HG03558 (cell line): ENCODE results near the gene ZNF385B.
"Not testable (repeated sequence)": the region's sequence is repeated elsewhere in the genome, so short reads cannot be mapped to it uniquely, and the experiment has no call there.

ENCODE experiments used
- ATAC-seq: cut with Tn5 transposase; IDR thresholded peaks from one replicate; pipeline ENCODE4 v1.9.1; 2021; ENCODE audit warnings: moderate number of reproducible peaks; ENCODE audit not compliant: unreplicated experiment; ENCODE audit errors: extremely low read depth

ZNF385B gene

DNA sequence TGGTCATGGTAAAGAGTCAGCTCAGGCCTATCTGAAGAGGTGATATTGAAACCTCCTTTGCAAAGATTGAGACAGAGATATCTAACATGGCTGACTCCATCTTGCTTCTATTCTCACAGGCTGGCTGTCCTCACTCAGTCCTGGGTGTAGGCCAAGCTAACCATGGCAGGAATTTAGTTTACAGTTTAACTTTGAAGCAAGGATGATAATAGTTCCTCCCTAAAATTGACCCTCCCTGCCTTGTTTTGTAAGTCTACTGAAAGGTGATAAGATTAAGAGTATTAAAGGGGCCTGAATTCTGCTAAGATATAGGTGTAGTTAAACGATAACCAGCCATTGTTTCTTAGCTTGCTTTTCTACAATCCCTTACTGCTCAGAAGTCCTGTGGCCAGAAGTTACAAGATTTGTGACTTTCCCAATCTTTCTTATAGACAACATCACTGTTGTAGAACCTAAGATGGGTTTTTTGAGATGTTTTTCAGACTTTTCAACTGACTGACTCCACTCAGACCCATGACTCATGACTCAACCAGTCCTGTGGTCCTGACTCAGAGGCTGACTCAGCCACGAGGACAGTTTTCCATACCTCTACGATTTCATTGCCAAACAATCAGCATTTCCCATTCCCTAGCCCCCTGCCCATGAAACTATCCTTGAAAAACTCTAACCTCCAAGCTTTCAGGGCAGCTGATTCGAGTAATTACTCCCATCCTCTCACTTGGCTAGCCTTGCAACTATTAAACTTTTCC, 401.1 kb downstream of the ZNF385B start:
- no peak for ATAC-seq

GRCh38 chr2:179458113-179458512, 403.3 kb downstream of the ZNF385B start:
- ATAC-seq = not testable (repeated sequence)

- no peak for ATAC-seq
Observed at GRCh38 chr2:179455824-179456223, 405.6 kb downstream of the ZNF385B start.

DNA sequence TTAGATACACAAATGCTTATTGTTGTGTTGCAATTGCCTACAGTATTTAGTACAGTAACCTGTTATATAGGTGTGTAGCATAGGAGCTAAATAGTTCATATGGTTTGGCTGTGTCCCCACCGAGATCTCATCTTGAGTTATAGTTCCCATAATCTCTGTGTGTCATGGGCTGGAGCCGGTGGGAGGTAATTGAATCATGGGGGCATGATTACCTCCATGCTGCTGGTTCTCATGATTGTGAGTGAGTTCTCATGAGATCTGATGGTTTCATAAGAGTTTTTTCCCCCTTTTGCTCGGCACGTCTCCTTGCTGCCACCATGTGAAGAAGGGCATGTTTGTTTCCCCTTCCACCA, 406.3 kb downstream of the ZNF385B start:
- ATAC-seq = no peak

DNA sequence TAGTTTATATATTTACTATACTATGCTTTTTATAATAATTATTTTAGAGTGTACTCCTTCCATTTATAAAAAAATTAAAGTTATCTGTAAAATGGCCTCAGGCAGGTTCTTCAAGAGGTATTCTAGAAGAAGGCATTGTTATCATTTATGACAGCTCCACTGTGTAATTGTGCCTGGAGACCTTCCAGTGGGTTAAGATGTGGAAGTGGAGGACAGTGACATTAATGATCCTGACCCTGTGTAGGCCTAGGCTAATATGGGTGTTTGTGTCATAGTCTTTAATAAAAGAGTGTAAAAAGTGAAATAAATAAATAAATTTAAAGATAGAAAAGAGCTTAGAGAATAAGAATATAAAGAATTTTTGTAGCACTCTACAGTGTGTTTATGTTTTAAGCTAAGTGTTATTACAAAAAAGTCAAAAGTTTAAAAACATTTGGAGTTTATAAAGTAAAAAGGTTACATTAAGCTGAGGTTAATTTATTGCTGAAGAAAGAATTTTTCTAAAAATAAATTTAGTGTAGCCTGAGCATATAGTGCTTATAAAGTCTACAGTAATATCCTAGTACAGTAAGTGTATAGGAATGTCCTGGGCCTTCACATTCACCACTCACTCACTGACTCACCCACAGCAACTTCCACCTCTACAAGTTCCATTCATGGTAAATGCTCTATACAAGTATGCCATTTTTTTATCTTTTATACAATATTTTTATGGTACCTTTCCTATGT, 406.8 kb downstream of the ZNF385B start:
- ATAC-seq = no peak

GRCh38 chr2:179449010-179449409, 412.4 kb downstream of the ZNF385B start:
- ATAC-seq = no peak

GRCh38 chr2:179447839-179448447, 413.5 kb downstream of the ZNF385B start:
- ATAC-seq = no peak

GRCh38 chr2:179447421-179447820, 414.0 kb downstream of the ZNF385B start:
- no peak for ATAC-seq

DNA sequence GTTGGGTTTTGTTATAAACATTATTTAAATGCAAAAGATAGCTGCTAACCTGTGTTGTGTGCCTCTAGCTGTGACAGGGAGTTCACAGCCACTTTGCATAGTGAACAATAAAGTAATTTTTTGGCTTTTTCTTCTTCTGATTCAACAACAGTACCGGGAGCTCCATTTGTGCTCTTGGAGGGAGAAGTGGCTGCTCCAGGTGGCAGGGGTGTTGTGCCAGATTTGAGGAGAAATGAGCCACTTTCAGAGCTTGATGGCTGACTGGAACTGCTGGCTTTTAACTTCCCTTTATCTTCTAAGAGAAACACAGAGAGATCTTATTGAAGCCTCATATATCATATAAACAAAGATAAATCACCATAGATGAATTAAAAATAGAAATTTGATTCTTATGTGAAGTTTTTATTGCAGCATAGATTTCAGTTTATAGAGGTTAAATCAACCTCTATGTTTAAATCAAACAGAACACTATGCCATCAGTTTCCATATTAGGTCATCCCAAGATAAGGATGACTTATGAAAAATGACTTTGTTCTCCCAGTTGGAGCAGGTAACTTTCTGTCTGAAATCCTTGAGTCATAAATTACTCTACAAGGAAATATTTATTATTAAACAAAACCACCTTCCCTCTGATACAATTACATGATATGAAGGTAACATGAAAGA, 414.8 kb downstream of the ZNF385B start:
- ATAC-seq = no peak

GRCh38 chr2:179444056-179444455, 417.4 kb downstream of the ZNF385B start:
- no peak for ATAC-seq

- ATAC-seq = no peak
Observed at GRCh38 chr2:179443180-179443579, 418.2 kb downstream of the ZNF385B start.

- ATAC-seq = no peak
Observed at GRCh38 chr2:179442206-179442605, 419.2 kb downstream of the ZNF385B start.

DNA sequence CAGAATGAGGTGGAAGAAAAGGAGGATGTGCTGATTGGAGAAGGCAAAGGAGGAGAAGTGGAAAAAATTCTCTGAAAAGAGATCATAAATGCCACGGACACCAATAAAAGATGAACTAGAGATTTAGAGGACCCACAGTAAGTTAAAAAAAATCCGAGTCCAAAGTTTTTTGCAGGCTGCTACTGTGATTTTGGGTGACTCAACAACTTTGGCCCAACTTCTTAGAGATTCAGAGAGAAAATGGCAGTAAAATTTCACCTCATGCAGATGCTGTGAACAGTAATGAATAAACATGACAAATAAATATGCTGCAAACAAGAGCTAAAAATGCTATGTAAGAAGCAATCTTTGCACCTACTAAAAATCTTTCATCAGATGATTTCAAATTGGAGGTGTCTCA, 419.9 kb downstream of the ZNF385B start:
- no peak for ATAC-seq

- no peak for ATAC-seq
Observed at GRCh38 chr2:179440642-179441251, 420.7 kb downstream of the ZNF385B start.

DNA sequence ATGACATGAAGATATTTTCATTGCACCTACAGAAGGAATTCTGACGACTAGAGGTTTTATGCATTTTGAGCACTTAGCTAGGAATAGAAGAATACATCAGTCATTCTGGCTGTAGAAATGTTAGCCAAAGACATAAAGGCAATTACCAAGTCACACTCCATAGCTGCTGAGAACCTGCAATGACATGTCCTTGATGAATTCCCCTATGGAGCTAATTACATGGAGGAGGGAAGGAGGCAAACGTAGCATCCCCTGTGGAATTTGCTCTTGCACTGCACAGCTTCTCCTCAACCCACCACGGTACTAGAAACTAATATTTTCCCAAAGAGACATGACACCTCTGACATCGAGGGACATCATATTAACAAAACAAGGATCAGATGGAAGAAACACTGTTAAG, 422.8 kb downstream of the ZNF385B start:
- ATAC-seq = no peak

- ATAC-seq = no peak
Observed at GRCh38 chr2:179437430-179437829, 424.0 kb downstream of the ZNF385B start.

DNA sequence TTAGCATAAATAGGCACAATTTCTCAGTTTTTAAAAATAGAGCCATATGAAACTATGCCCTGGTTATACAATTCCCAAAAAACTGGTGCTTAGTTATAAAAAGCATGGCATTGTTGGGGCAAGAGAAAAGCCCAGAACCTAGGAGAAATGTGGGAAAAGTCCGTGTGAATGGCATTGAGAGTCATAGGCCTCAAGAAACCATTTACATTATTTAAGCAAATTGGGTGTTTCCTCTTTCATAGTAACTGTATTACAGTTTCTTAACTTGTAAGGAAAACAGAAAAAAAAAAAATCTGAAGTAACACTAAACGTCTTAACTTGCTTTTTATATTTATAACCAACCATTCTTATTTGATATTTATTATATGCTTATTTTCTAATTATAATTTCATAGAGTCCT, 425.8 kb downstream of the ZNF385B start:
- ATAC-seq = no peak

DNA sequence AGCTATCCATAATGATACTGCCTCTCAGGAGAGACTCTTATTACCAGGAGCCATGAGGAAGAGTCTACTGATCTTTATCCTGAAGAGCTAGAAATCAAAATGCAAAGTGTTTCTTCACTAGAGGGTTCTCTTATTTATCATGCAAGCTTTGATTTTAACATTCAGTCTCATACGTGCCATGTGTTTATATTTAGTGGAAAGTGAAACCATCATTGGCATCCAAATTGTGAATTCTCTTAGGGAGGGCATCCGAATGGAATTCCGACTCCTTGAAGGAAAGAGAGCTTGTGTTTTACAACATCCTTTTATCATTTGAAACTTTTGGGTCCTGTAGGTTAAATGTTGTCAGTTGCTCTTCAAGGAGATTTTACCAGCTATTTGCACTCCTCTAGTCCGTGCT, 426.4 kb downstream of the ZNF385B start:
- no peak for ATAC-seq

DNA sequence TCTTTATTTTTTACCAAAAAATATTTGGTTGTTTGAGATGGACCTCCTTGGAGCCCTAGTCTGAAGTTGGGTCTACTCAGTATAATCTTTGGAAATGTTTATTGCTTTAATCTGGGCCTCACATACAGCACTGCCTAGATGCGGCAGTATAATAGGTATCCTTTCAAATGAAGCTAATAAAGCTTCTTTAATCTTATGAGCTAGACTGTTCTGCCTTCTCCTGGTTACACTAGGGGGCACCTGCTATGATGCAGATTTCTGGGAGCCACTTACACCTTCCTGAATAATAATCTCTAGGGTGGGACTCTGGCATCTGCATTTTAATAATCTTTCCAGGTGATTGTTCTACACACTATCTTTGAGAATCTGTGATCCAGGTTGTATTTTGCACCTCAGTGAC, 427.1 kb downstream of the ZNF385B start:
- ATAC-seq = no peak

GRCh38 chr2:179432751-179433150, 428.7 kb downstream of the ZNF385B start:
- no peak for ATAC-seq

GRCh38 chr2:179429597-179429996, 431.8 kb downstream of the ZNF385B start:
- ATAC-seq = no peak
